WTC11 (cell line): ENCODE measurements around the gene COA8. TPM values are rescaled to one million over a fixed set of nuclear protein-coding genes. Genes with fewer than 3 reads are reported as not detected.
A peak's percentile ranks its signal among the peaks of the same experiment; 100 is the strongest.

ENCODE experiments used
- ATAC-seq: fragments of 200-7000 bp; cut with Tn5 transposase; 2 replicates; pipeline ENCODE4 v1.10.0; 2021; ENCODE audit warnings: mild to moderate bottlenecking, moderate library complexity
- CTCF ChIA-PET: fragments of 300-600 bp; sonication (Branson Sonifier 250); formaldehyde crosslinking; loops from one replicate; lab custom pipeline; 2021; ENCODE audit warnings: antibody characterized with exemption; lab: Charles Lee
- POLR2A ChIA-PET: fragments of 350-600 bp; sonication (Branson Sonifier 250); formaldehyde crosslinking; loops from one replicate; lab custom pipeline; 2021; ENCODE audit warnings: antibody characterized with exemption; lab: Charles Lee
- DNase-seq: peaks from one replicate; pipeline ENCODE4 v3.0.0; 2021; ENCODE audit warnings: low spot score
- H3K27ac Mint-ChIP-seq: 2 replicates; pipeline ENCODE4 v1.8.0; 2021; ENCODE audit warnings: mixed read lengths
- H3K27me3 Mint-ChIP-seq: 2 replicates; pipeline ENCODE4 v1.8.0; 2021; ENCODE audit warnings: low read depth, mild to moderate bottlenecking, moderate library complexity, mixed read lengths
- H3K36me3 Mint-ChIP-seq: 2 replicates; pipeline ENCODE4 v1.8.0; 2021; ENCODE audit warnings: mixed read lengths
- H3K4me1 Mint-ChIP-seq: 2 replicates; pipeline ENCODE4 v1.8.0; 2022; ENCODE audit warnings: mixed read lengths
- H3K4me3 Mint-ChIP-seq: 2 replicates; pipeline ENCODE4 v1.8.0; 2021; ENCODE audit warnings: mild to moderate bottlenecking, moderate library complexity, mixed read lengths
- H3K9me3 Mint-ChIP-seq: 2 replicates; pipeline ENCODE4 v1.8.0; 2021; ENCODE audit warnings: mixed read lengths
- CREB1 ChIP-seq: sonication (generic); formaldehyde crosslinking; IDR thresholded peaks from 2 replicates; pipeline ENCODE4 v1.8.0; 2023; ENCODE audit warnings: mild to moderate bottlenecking, missing genetic modification reagents
- CREM ChIP-seq: sonication (generic); formaldehyde crosslinking; IDR thresholded peaks from 2 replicates; pipeline ENCODE4 v1.8.1; 2022; ENCODE audit warnings: mild to moderate bottlenecking, missing genetic modification reagents, moderate library complexity
- ELF4 ChIP-seq: sonication (generic); formaldehyde crosslinking; IDR thresholded peaks from 2 replicates; pipeline ENCODE4 v1.8.1; 2022; ENCODE audit warnings: low read depth, mild to moderate bottlenecking, moderate library complexity, missing genetic modification reagents
- ESRRA ChIP-seq: sonication (generic); formaldehyde crosslinking; IDR thresholded peaks from 2 replicates; pipeline ENCODE4 v1.8.1; 2022; ENCODE audit warnings: mild to moderate bottlenecking, missing genetic modification reagents, borderline replicate concordance
- ETV6 ChIP-seq: sonication (generic); formaldehyde crosslinking; IDR thresholded peaks from 2 replicates; pipeline ENCODE4 v1.8.1; 2022; ENCODE audit warnings: mild to moderate bottlenecking, missing genetic modification reagents
- FOXJ3 ChIP-seq: sonication (generic); formaldehyde crosslinking; IDR thresholded peaks from 2 replicates; pipeline ENCODE4 v1.9.0; 2021; ENCODE audit warnings: missing genetic modification reagents, mild to moderate bottlenecking, borderline replicate concordance
- FOXP1 ChIP-seq: sonication (generic); formaldehyde crosslinking; IDR thresholded peaks from 2 replicates; pipeline ENCODE4 v1.8.0; 2022; ENCODE audit warnings: missing genetic modification reagents, mild to moderate bottlenecking, moderate library complexity, borderline replicate concordance
- IRF2 ChIP-seq: sonication (generic); formaldehyde crosslinking; IDR thresholded peaks from 2 replicates; pipeline ENCODE4 v1.8.0; 2022; ENCODE audit warnings: low read depth, missing genetic modification reagents, borderline replicate concordance
- NR3C1 ChIP-seq: sonication (generic); formaldehyde crosslinking; conservative IDR thresholded peaks from 2 replicates; pipeline ENCODE4 v1.8.1; 2023; ENCODE audit warnings: low read depth, mild to moderate bottlenecking, missing genetic modification reagents
- OVOL2 ChIP-seq: fragments of 250-450 bp; sonication (Bioruptor Pico); IDR thresholded peaks from 2 replicates; pipeline ENCODE4 v1.9.0; 2021; ENCODE audit warnings: mild to moderate bottlenecking, borderline replicate concordance
- SMAD4 ChIP-seq: sonication (generic); formaldehyde crosslinking; IDR thresholded peaks from 2 replicates; pipeline ENCODE4 v1.8.0; 2022; ENCODE audit warnings: mild to moderate bottlenecking, missing genetic modification reagents
- TP53 ChIP-seq: sonication (generic); formaldehyde crosslinking; IDR thresholded peaks from 2 replicates; pipeline ENCODE4 v1.8.1; 2023; ENCODE audit warnings: mild to moderate bottlenecking, missing genetic modification reagents
- ZNF263 ChIP-seq: sonication (generic); formaldehyde crosslinking; IDR thresholded peaks from 2 replicates; pipeline ENCODE4 v1.8.1; 2022; ENCODE audit warnings: low read depth, mild to moderate bottlenecking, moderate library complexity, missing genetic modification reagents
- ZNF317 ChIP-seq: sonication (generic); formaldehyde crosslinking; IDR thresholded peaks from 2 replicates; pipeline ENCODE4 v1.8.1; 2023; ENCODE audit warnings: low read depth, mild to moderate bottlenecking, moderate library complexity, missing genetic modification reagents, borderline replicate concordance
- ZSCAN18 ChIP-seq: fragments of 250-450 bp; sonication (Bioruptor Pico); IDR thresholded peaks from 2 replicates; pipeline ENCODE4 v2.1.2; 2022; ENCODE audit warnings: mild to moderate bottlenecking, moderate library complexity
- total RNA-seq: library from RNA; stranded (reverse); gene quantifications from 3 replicates; pipeline ENCODE4 v1.2.3, GENCODE V29; 2021
- TF ChIP-seq, protein P1 (sequence below): fragments of 250-450 bp; sonication (Bioruptor Pico); IDR thresholded peaks from 2 replicates; pipeline ENCODE4 v1.8.0; 2021; ENCODE audit warnings: mild to moderate bottlenecking
- TF ChIP-seq, protein P2 (sequence below): fragments of 250-450 bp; sonication (Bioruptor Pico); IDR thresholded peaks from 2 replicates; pipeline ENCODE4 v1.9.0; 2021; ENCODE audit warnings: mild to moderate bottlenecking

Gene COA8
- total RNA-seq, 1 experiment from 2014 or later, result 36.4 TPM

- ATAC-seq, result no peak
- Mint-ChIP-seq H3K27me3 (peaks cover 11% of the 10 kb centered on the region), H3K4me3 (no peak overlapping the region), H3K27ac (no peak overlapping the region), H3K4me1 (peaks cover 5% of the 10 kb centered on the region; the same call in 1 of the 2 replicates), H3K9me3 (no peaks in the 10 kb centered on the region), H3K36me3 (no peaks in the 10 kb centered on the region)
- TF ChIP-seq IRF2 (no peak), ZSCAN18 (no peak)
- CTCF ChIA-PET, result interaction anchor here (1.9 to 21.0 kb wide), 5 partner anchors 8 to 31 kb away, joined by 6 to 455 read pairs (median 13); partner anchors contain the start of genes CKB and TRMT61A
- no peak for DNase-seq
- POLR2A ChIA-PET, result interaction anchor here (0.8 to 4.1 kb wide), 5 partner anchors 11 to 21 kb away, joined by 3 to 65 read pairs (median 3); partner anchors contain the start of genes BAG5 and CKB
Measured at GRCh38 chr14:103540821-103541708, 21.7 kb upstream of the COA8 start.

DNA sequence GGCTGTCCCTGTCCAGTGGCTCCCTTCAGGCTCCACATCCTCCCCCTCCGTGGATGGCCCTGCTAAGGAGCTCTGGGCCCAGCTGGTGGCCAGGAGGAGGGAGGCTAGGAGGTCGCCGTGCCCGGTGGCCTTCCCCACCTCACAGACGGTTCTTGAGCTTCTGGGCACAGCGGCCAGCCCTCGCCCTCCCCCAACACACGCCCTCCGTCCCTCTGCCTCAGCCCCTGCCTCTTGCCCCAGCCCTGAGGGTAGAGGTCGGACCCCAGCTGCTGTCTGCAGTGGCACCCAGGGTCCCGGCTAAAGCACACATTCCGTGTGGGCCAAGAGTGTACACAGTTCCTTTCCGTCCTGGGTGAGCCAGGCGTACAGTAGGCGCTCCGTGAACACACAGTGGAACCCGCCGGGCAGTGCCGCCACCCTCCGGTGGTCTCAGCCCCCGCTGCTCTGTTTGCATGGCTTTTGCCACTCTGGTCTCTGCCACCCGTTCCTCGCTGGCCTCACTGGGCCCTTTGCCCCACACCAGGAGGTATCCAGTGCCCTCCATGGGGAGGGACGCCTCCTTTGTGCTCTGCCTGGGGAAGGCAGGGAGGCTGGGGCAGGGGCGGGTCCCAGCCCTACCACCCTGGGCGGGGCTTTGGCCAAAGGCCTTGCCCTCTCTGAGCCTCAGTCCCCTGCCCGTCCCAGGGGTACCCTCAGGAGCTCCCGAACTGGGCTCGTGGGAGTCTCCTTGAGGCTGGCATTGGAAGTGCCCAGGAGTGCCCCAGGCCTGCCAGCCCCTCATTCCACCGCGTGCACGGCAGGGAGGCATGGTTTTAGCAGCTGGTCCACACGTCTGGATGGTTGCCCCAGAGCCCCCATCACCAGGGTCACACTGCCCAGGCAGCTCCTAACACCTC lies 20.8 kb upstream of the COA8 start:
- peak overlapping the region; percentile 6; the same call in 1 of the 2 replicates for H3K4me3 Mint-ChIP-seq

More for the DNA sequence above, 20.8 kb upstream of the COA8 start:
- Mint-ChIP-seq H3K27me3 (peaks cover 11% of the 10 kb centered on the region), H3K27ac (no peak overlapping the region), H3K36me3 (no peaks in the 10 kb centered on the region), H3K4me1 (peaks cover 5% of the 10 kb centered on the region; the same call in 1 of the 2 replicates), H3K9me3 (no peaks in the 10 kb centered on the region)
- TF ChIP-seq, protein P1, sequence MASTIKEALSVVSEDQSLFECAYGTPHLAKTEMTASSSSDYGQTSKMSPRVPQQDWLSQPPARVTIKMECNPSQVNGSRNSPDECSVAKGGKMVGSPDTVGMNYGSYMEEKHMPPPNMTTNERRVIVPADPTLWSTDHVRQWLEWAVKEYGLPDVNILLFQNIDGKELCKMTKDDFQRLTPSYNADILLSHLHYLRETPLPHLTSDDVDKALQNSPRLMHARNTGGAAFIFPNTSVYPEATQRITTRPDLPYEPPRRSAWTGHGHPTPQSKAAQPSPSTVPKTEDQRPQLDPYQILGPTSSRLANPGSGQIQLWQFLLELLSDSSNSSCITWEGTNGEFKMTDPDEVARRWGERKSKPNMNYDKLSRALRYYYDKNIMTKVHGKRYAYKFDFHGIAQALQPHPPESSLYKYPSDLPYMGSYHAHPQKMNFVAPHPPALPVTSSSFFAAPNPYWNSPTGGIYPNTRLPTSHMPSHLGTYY, result no peak
- TF ChIP-seq FOXP1 (CRISPR knock-in tag) (0 out of 2 replicates have a peak, but pooled peaks have one; percentile 17), CREB1 (no peak), ZNF263 (CRISPR knock-in tag) (no peak), ESRRA (CRISPR knock-in tag) (no peak), TP53 (CRISPR knock-in tag) (0 out of 2 replicates have a peak, but pooled peaks have one; percentile 8), ETV6 (CRISPR knock-in tag) (no peak), OVOL2 (CRISPR knock-in tag) (no peak), ELF4 (CRISPR knock-in tag) (no peak), ZNF317 (CRISPR knock-in tag) (no peak), FOXJ3 (no peak), NR3C1 (CRISPR knock-in tag) (0 out of 2 replicates have a peak, but pooled peaks have one; percentile 54), CREM (no peak), SMAD4 (CRISPR knock-in tag) (no peak)
- TF ChIP-seq, protein P2, sequence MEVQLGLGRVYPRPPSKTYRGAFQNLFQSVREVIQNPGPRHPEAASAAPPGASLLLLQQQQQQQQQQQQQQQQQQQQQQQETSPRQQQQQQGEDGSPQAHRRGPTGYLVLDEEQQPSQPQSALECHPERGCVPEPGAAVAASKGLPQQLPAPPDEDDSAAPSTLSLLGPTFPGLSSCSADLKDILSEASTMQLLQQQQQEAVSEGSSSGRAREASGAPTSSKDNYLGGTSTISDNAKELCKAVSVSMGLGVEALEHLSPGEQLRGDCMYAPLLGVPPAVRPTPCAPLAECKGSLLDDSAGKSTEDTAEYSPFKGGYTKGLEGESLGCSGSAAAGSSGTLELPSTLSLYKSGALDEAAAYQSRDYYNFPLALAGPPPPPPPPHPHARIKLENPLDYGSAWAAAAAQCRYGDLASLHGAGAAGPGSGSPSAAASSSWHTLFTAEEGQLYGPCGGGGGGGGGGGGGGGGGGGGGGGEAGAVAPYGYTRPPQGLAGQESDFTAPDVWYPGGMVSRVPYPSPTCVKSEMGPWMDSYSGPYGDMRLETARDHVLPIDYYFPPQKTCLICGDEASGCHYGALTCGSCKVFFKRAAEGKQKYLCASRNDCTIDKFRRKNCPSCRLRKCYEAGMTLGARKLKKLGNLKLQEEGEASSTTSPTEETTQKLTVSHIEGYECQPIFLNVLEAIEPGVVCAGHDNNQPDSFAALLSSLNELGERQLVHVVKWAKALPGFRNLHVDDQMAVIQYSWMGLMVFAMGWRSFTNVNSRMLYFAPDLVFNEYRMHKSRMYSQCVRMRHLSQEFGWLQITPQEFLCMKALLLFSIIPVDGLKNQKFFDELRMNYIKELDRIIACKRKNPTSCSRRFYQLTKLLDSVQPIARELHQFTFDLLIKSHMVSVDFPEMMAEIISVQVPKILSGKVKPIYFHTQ (CRISPR knock-in tag), result no peak
- DNase-seq, result no peak
- ChIA-PET CTCF (interaction anchor here (0.7 to 21.0 kb wide), 12 partner anchors 9 to 767 kb away, joined by 3 to 455 read pairs (median 6); partner anchors contain the start of genes CKB and TRMT61A), POLR2A (interaction anchor here (0.6 to 4.1 kb wide), 6 partner anchors 12 to 244 kb away, joined by 3 to 65 read pairs (median 4); partner anchors contain the start of genes BAG5, CKB and TRMT61A)
- ATAC-seq, result peak; percentile 28
